HepG2 (cell line): ENCODE data around the gene PROM2. TPM values are rescaled to one million over a fixed set of nuclear protein-coding genes. Genes with fewer than 3 reads are reported as not detected.

Source experiments
- ATAC-seq: fragments of 200-7000 bp; cut with Tn5 transposase; 3 replicates; pipeline ENCODE4 v1.9.1; 2020; ENCODE audit warnings: mild to moderate bottlenecking, moderate library complexity
- BruUV-seq: library from RNA; stranded (reverse); fragments of 400-500 nt; replicated peaks from 2 replicates; lab custom pipeline; 2021; lab: Mats Ljungman, UMichigan
- CTCF ChIA-PET: fragments of 300-600 bp; formaldehyde crosslinking; extraction: SDS; loops from one replicate; lab custom pipeline; 2021; ENCODE audit warnings: low total read pairs, inconsistent platforms, low intra/inter-chr PET ratio; lab: Yijun Ruan, JAX
- POLR2A ChIA-PET: fragments of 350-600 bp; sonication (Branson Sonifier 250); formaldehyde crosslinking; loops from one replicate; lab custom pipeline; 2020; ENCODE audit warnings: antibody characterized with exemption, inconsistent platforms; lab: Yijun Ruan, JAX
- DNase-seq: peaks from one replicate; pipeline ENCODE4 v3.0.0-alpha.2; 2015; ENCODE audit warnings: low spot score
- FAIRE-seq: peaks from 3 replicates; lab custom pipeline; 2011; peaks lifted over from hg19 to GRCh38; lab: Jason Lieb, UNC
- H2AFZ ChIP-seq: one replicate; pipeline ENCODE4 v1.6.1; 2011; ENCODE audit warnings: low read length, inconsistent platforms
- H3K27ac ChIP-seq: fragments of 300-600 bp; 3 replicates; pipeline ENCODE4 v1.8.0; 2011; ENCODE audit warnings: mixed run types, mild to moderate bottlenecking, mixed read lengths, low read length, inconsistent platforms; ENCODE audit not compliant: insufficient read depth; ENCODE audit errors: extremely low read length
- H3K27me3 ChIP-seq, 2 experiments: fragments of 200-600 bp in 1 of 2; 2 replicates in 1 of 2; 3 replicates in 1 of 2; pipeline versions ENCODE4 v1.6.0 to v1.8.0; 2011; ENCODE audit warnings: low read length in 2 of 2, mild to moderate bottlenecking in 2 of 2, moderate library complexity in 2 of 2, inconsistent platforms in 1 of 2; ENCODE audit not compliant: insufficient read depth in 2 of 2, control insufficient read depth in 1 of 2
- H3K36me3 ChIP-seq, 2 experiments: fragments of 200-600 bp in 1 of 2; replicated peaks in 1 of 2; 2 replicates in 1 of 2; 3 replicates in 1 of 2; pipeline versions ENCODE4 v1.5.1 to v1.8.0; 2011; ENCODE audit warnings: low read length in 2 of 2, inconsistent platforms in 1 of 2; ENCODE audit not compliant: insufficient read depth in 2 of 2, control insufficient read depth in 1 of 2
- H3K4me1 ChIP-seq: 2 replicates; pipeline ENCODE4 v1.5.1; 2012; ENCODE audit warnings: low read length, inconsistent platforms; ENCODE audit not compliant: insufficient read depth
- H3K4me2 ChIP-seq: 2 replicates; pipeline ENCODE4 v1.6.0; 2011; ENCODE audit warnings: low read depth, low read length, inconsistent platforms
- H3K4me3 ChIP-seq, 3 experiments: fragments of 200-600 bp in 1 of 3; sonication (generic), shearing (Covaris generic) in 1 of 3; replicated peaks in 1 of 3; 2 replicates each; pipeline ENCODE4 v1.5.1; 2011 to 2016; ENCODE audit warnings: low read length in 3 of 3, inconsistent platforms in 2 of 3, low read depth in 2 of 3, mild to moderate bottlenecking in 2 of 3, control low read depth in 1 of 3, mixed read lengths in 1 of 3; ENCODE audit not compliant: insufficient read depth in 1 of 3
- H3K79me2 ChIP-seq: one replicate; pipeline ENCODE4 v1.6.1; 2011; ENCODE audit warnings: low read length, inconsistent platforms; ENCODE audit not compliant: insufficient read depth
- H3K9ac ChIP-seq: 2 replicates; pipeline ENCODE4 v1.6.0; 2011; ENCODE audit warnings: mild to moderate bottlenecking, low read depth, low read length, inconsistent platforms; ENCODE audit not compliant: insufficient read depth
- H3K9me3 ChIP-seq: 2 replicates; pipeline ENCODE4 v1.5.1; 2012; ENCODE audit warnings: mild to moderate bottlenecking, low read length
- H4K20me1 ChIP-seq: 2 replicates; pipeline ENCODE4 v1.6.0; 2011; ENCODE audit warnings: inconsistent platforms, mild to moderate bottlenecking, low read length, moderate library complexity; ENCODE audit not compliant: insufficient read depth
- ARID4A ChIP-seq: sonication (generic); formaldehyde crosslinking; IDR thresholded peaks from 2 replicates; pipeline ENCODE4 v1.5.0; 2020; ENCODE audit warnings: mild to moderate bottlenecking, missing genetic modification reagents, borderline replicate concordance
- HNF1A ChIP-seq, 2 experiments: sonication (generic) in 1 of 2; formaldehyde crosslinking in 1 of 2; IDR thresholded peaks; 2 replicates each; pipeline versions ENCODE4 v1.4.0 to v1.6.1; 2016 to 2020; ENCODE audit warnings: borderline replicate concordance in 1 of 2, low read depth in 1 of 2, mild to moderate bottlenecking in 1 of 2, missing genetic modification reagents in 1 of 2
- MXD1 ChIP-seq: sonication (generic); formaldehyde crosslinking; IDR thresholded peaks from 2 replicates; pipeline ENCODE4 v1.4.0; 2020; ENCODE audit warnings: mild to moderate bottlenecking, missing genetic modification reagents
- RERE ChIP-seq: IDR thresholded peaks from 2 replicates; pipeline ENCODE4 v1.6.1; 2016; ENCODE audit warnings: low read depth, missing genetic modification reagents, missing compliant biosample characterization
- TAF15 ChIP-seq: fragments of 200-400 bp; formaldehyde crosslinking; IDR thresholded peaks from one replicate; pipeline ENCODE4 v1.6.1; 2018; ENCODE audit warnings: mild to moderate bottlenecking, low read depth, low read length; ENCODE audit not compliant: poor library complexity, severe bottlenecking
- WGBS: methylation state at CpG from one replicate; pipeline ENCODE4 v1.1.6; 2017; ENCODE audit warnings: low lambda C conversion rate; 5-methylcytosine and 5-hydroxymethylcytosine counted together
- in situ Hi-C: cut with HindIII; loops from 2 replicates; pipeline ENCODE4 v1.10.0; 2017; ENCODE audit warnings: low pct_unique_long_range_greater_than_20kb; ENCODE audit not compliant: extremely low pct_ligation_motif_present
- intact Hi-C: fragments of 100-400 bp; cut with micrococcal nuclease; formaldehyde crosslinking; loops from one replicate; pipeline ENCODE4 v1.10.0; 2022; ENCODE audit not compliant: unreplicated experiment
- polyA plus RNA-seq, 8 experiments: library from polyadenylated mRNA; depleted of rRNA in 3 of 8; stranded (reverse) in 7 of 8; unstranded in 1 of 8; fragments of >200 nt; fragmentation: Illumina TruSeq in 4 of 8; extraction: Trizol in 4 of 8; gene quantifications; 2 replicates each; pipeline versions ENCODE4 v1.2.1 to v1.2.3, GENCODE V29; 2011 to 2016; ENCODE audit warnings: low read depth in 4 of 8, missing spikeins in 1 of 8, mixed read lengths in 1 of 8; ENCODE audit not compliant: insufficient read depth in 1 of 8
- total RNA-seq, 5 experiments: library from RNA; depleted of rRNA; stranded (reverse); fragments of >200 nt; fragmentation: Illumina TruSeq; extraction: Trizol; gene quantifications; 2 replicates each; pipeline ENCODE4 v1.2.3, GENCODE V29; 2016; ENCODE audit warnings: low read depth in 1 of 5

The PROM2 gene
- total and polyA plus RNA-seq, 2 of the 13 experiments (the other 11 are each of a cell fraction or from before 2014, with no cell fraction given): not detected

GRCh38 chr2:95298486-95299111, 24.4 kb downstream of the PROM2 start:
- ChIA-PET CTCF (no interaction called here), POLR2A (no interaction called here)
- Histone ChIP-seq H3K9me3 (no peaks in the 10 kb centered on the region), H3K4me1 (no peaks in the 10 kb centered on the region), H3K36me3 (no peaks in the 10 kb centered on the region), H3K4me2 (no peak overlapping the region), H2AFZ (no peak overlapping the region), H3K9ac (no peak overlapping the region), H3K27me3 (peaks cover 8 to 59% of the 10 kb centered on the region in 2 experiments; a peak in 3 of 5 replicates), H3K79me2 (no peaks in the 10 kb centered on the region), H3K27ac (no peak overlapping the region), H4K20me1 (no peaks in the 10 kb centered on the region; the same call in 1 of the 2 replicates), H3K4me3 (no peak overlapping the region)
- DNase-seq: no peak
- in situ Hi-C loops (no loop called here), intact Hi-C loops (no loop called here)
- FAIRE-seq: no peak
- ATAC-seq: no peak; the same call in 2 of the 3 replicates
- 13% methylated on average over 8 of the region's 9 CpGs for WGBS
- BruUV-seq: no TSS peak
- TF ChIP-seq TAF15 (no peak), MXD1 (CRISPR knock-in tag) (no peak), RERE (no peak), ARID4A (CRISPR knock-in tag) (no peak), HNF1A (IDR thresholded peaks at IDR 0.05; ENCODE audit: low read depth) (no peak), HNF1A (CRISPR knock-in tag; IDR thresholded peaks at IDR 0.05; ENCODE audit: borderline replicate concordance) (no peak)
